Smooth muscle cell (in vitro differentiated cells): Measurements from ENCODE around the gene STIM1. TPM values are rescaled to one million over a fixed set of nuclear protein-coding genes. Genes with fewer than 3 reads are reported as not detected.

Experiments used
- DNase-seq: peaks from one replicate; lab custom pipeline; 2025; ENCODE audit not compliant: unreplicated experiment; lab: John Stamatoyannopoulos, UW
- H2AFZ ChIP-seq: fragments of 200-600 bp; sonication (generic); 2 replicates; pipeline ENCODE4 v1.6.0; 2016; ENCODE audit warnings: antibody characterized with exemption, low read depth, mild to moderate bottlenecking
- H3F3A ChIP-seq: fragments of 200-600 bp; sonication (generic); 2 replicates; pipeline ENCODE4 v1.6.0; 2017; ENCODE audit warnings: antibody characterized with exemption, low read depth
- H3K27ac ChIP-seq: fragments of 200-600 bp; sonication (generic); 2 replicates; pipeline ENCODE4 v1.5.1; 2016; ENCODE audit warnings: low read depth, mild to moderate bottlenecking
- H3K27me3 ChIP-seq: fragments of 200-600 bp; sonication (generic); 2 replicates; pipeline ENCODE4 v1.6.1; 2016; ENCODE audit warnings: low read depth, mild to moderate bottlenecking
- H3K36me3 ChIP-seq: fragments of 200-600 bp; sonication (generic); 2 replicates; pipeline ENCODE4 v1.5.1; 2016; ENCODE audit warnings: low read depth
- H3K4me1 ChIP-seq: fragments of 200-600 bp; sonication (generic); 2 replicates; pipeline ENCODE4 v1.5.1; 2016; ENCODE audit warnings: low read depth
- H3K4me2 ChIP-seq: fragments of 200-600 bp; sonication (generic); 2 replicates; pipeline ENCODE4 v1.6.0; 2016; ENCODE audit warnings: mild to moderate bottlenecking
- H3K4me3 ChIP-seq: fragments of 200-600 bp; sonication (generic); 2 replicates; pipeline ENCODE4 v1.5.1; 2016; ENCODE audit warnings: mild to moderate bottlenecking
- H3K79me2 ChIP-seq: fragments of 200-600 bp; sonication (generic); 2 replicates; pipeline ENCODE4 v1.6.0; 2016; ENCODE audit warnings: low read depth, mild to moderate bottlenecking
- H3K9ac ChIP-seq: fragments of 200-600 bp; sonication (generic); 2 replicates; pipeline ENCODE4 v1.6.0; 2016; ENCODE audit warnings: low read depth
- H3K9me3 ChIP-seq: fragments of 200-600 bp; sonication (generic); replicated peaks from 2 replicates; pipeline ENCODE4 v1.5.1; 2016; ENCODE audit warnings: low read depth
- H4K20me1 ChIP-seq: fragments of 200-600 bp; sonication (generic); 2 replicates; pipeline ENCODE4 v1.6.0; 2016; ENCODE audit warnings: low read depth
- CTCF ChIP-seq: fragments of 200-600 bp; sonication (generic); IDR thresholded peaks from 2 replicates; pipeline ENCODE4 v1.5.1; 2017; ENCODE audit warnings: borderline replicate concordance, mild to moderate bottlenecking, antibody characterized with exemption; ENCODE audit not compliant: insufficient read depth, poor library complexity, severe bottlenecking
- WGBS: methylation state at CpG from one replicate; pipeline ENCODE4 v1.1.7; 2016; ENCODE audit warnings: low lambda C conversion rate; 5-methylcytosine and 5-hydroxymethylcytosine counted together
- polyA plus RNA-seq: library from polyadenylated mRNA; unstranded; fragments of >200 nt; fragmentation: Nextera tagmentation; extraction: Ambion mirVana; gene quantifications from 2 replicates; pipeline ENCODE4 v1.2.1, GENCODE V29; 2016
- total RNA-seq: library from RNA; depleted of rRNA; stranded (reverse); fragments of >200 nt; gene quantifications from 2 replicates; pipeline ENCODE4 v1.2.3, GENCODE V29; 2014

The STIM1 gene
- total and polyA plus RNA-seq, 2 experiments from 2014 or later = 15.3 to 31.5 TPM

GRCh38 chr11:3822312-3822711, 33.2 kb upstream of the STIM1 start:
- no peaks in the 10 kb centered on the region for H3F3A ChIP-seq
- no peaks in the 10 kb centered on the region for H3K36me3 ChIP-seq
- no peaks in the 10 kb centered on the region for H3K27me3 ChIP-seq
- H3K4me2 ChIP-seq = no peak overlapping the region
- no peaks in the 10 kb centered on the region for H3K79me2 ChIP-seq
- TF ChIP-seq CTCF = no peak
- no peaks in the 10 kb centered on the region for H4K20me1 ChIP-seq
- no peaks in the 10 kb centered on the region for H3K4me1 ChIP-seq
- no peaks in the 10 kb centered on the region for H3K9me3 ChIP-seq
- H2AFZ ChIP-seq = no peak overlapping the region
- DNase-seq = no peak
- H3K27ac ChIP-seq = no peak overlapping the region
- no peak overlapping the region for H3K9ac ChIP-seq
- WGBS = 98% methylated on average over 7 of the region's 7 CpGs
- no peak overlapping the region for H3K4me3 ChIP-seq

- Histone ChIP-seq H2AFZ (no peak overlapping the region), H3K27ac (no peak overlapping the region)
These were observed 32.2 kb upstream of the STIM1 start for GRCh38 chr11:3823303-3823702.

GRCh38 chr11:3823762-3824506, 31.5 kb upstream of the STIM1 start:
- Histone ChIP-seq H3K27me3 (no peaks in the 10 kb centered on the region), H3K36me3 (no peaks in the 10 kb centered on the region), H3K27ac (no peak overlapping the region), H3K4me1 (no peaks in the 10 kb centered on the region), H3K79me2 (no peaks in the 10 kb centered on the region), H2AFZ (no peak overlapping the region), H3K9ac (no peak overlapping the region), H3K9me3 (no peaks in the 10 kb centered on the region), H3K4me2 (no peak overlapping the region), H3F3A (no peaks in the 10 kb centered on the region), H4K20me1 (peaks cover 13% of the 10 kb centered on the region), H3K4me3 (no peak overlapping the region)
- no peak for DNase-seq
- TF ChIP-seq CTCF = no peak
- WGBS = 98% methylated on average over 30 of the region's 30 CpGs

More at GRCh38 chr11:3823303-3823702, 32.2 kb upstream of the STIM1 start:
- Histone ChIP-seq H4K20me1 (peaks cover 8% of the 10 kb centered on the region), H3K4me2 (no peak overlapping the region), H3K79me2 (no peaks in the 10 kb centered on the region), H3K27me3 (no peaks in the 10 kb centered on the region), H3K4me3 (no peak overlapping the region), H3K9me3 (no peaks in the 10 kb centered on the region), H3F3A (no peaks in the 10 kb centered on the region), H3K9ac (no peak overlapping the region), H3K36me3 (no peaks in the 10 kb centered on the region), H3K4me1 (no peaks in the 10 kb centered on the region)
- DNase-seq = no peak
- TF ChIP-seq CTCF = no peak
- WGBS = 94% methylated on average over 3 of the region's 3 CpGs
